ENCODE results near the gene EXTL1.

DNA sequence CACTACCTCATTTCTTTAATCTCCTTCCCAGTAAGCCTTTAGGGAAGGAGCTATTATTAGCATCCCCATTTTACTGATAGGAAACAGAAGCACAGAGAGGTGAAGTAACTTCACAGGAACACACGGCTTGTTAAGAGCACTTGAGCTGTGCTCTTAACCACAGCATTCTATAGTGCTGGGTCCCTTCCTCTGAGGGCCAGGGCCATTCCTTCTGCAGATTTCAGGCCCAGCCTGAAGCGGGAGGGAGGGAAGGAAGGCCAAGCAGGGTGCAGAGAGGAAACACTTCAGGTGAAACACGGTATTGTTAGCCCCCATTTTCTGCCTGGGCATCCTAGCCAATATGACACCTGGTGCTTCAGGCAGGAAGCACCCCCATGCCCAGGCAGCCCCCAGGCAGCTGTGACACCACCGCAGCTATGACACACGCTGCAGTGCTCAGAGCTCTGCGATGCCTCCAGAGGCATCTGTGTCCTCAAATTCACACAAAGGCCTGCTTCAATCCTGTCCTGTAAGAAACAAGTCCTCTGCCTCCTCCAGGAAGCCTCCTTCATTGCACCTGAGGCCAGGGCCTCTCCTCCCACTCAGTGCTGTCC, 4.5 kb upstream of the EXTL1 start:
- no peak for TF ChIP-seq CTCF (IDR thresholded peaks at IDR 0.05)
- no peak for TF ChIP-seq POLR2A (IDR thresholded peaks at IDR 0.05)

Data from thyroid gland (tissue), 4 donors.